H1 (cell line): Measurements from ENCODE around the gene KIF26B. TPM values are rescaled to one million over a fixed set of nuclear protein-coding genes. Genes with fewer than 3 reads are reported as not detected.

Experiments used
- JUND ChIP-seq: IDR thresholded peaks from 2 replicates; pipeline ENCODE4 v1.6.1; 2011; ENCODE audit warnings: mild to moderate bottlenecking, improper control_type of control experiment, low read length
- KDM4A ChIP-seq: IDR thresholded peaks from one replicate; pipeline ENCODE4 v1.7.1; 2012; ENCODE audit warnings: low read depth, mild to moderate bottlenecking, moderate library complexity, low read length, inconsistent platforms; ENCODE audit not compliant: severe bottlenecking
- polyA plus RNA-seq, 7 experiments: library from polyadenylated mRNA; depleted of rRNA in 3 of 7; stranded (reverse) in 5 of 7; unstranded in 2 of 7; fragments of >200 nt in 5 of 7; fragments of 200-250 nt in 2 of 7; gene quantifications; 1 replicate in 5 of 7; 2 replicates in 1 of 7; 4 replicates in 1 of 7; pipeline versions ENCODE4 v1.2.1 to v1.2.3, GENCODE V29; 2011 to 2013; ENCODE audit warnings: missing spikeins in 2 of 7, mixed read lengths in 2 of 7
- total RNA-seq: library from RNA; stranded (reverse); fragmentation: NEBNext Ultra II Directional; extraction: Animal tissue kit (Norgen Biotek cat#: 25700); gene quantifications from 2 replicates; pipeline ENCODE4 v1.2.1, GENCODE V29; 2021

The KIF26B gene
- total and polyA plus RNA-seq, 2 of the 8 experiments (the other 6 are each of a cell fraction or from before 2014, with no cell fraction given), result 0.06 to 0.28 TPM

GRCh38 chr1:245363461-245364200 is 208.8 kb downstream of the KIF26B start (continued):
- TF ChIP-seq KDM4A, result no peak
- no peak for TF ChIP-seq JUND
